ENCODE data around the gene GSTT2. TPM values are rescaled to one million over a fixed set of nuclear protein-coding genes. Genes with fewer than 3 reads are reported as not detected.

The GSTT2 gene
- total and polyA plus RNA-seq, 2 experiments from 2014 or later = 0.44 TPM; not detected in 1

- no peak for TF ChIP-seq ZNF462 (CRISPR knock-in tag; IDR thresholded peaks at IDR 0.05)
- no peak for TF ChIP-seq ZNF114 (CRISPR knock-in tag; IDR thresholded peaks at IDR 0.05)
Measured at GRCh38 chr22:23938328-23939016, 41.5 kb upstream of the GSTT2 start (continued).

GRCh38 chr22:23939017-23939357 lies 40.9 kb upstream of the GSTT2 start:
- no peak overlapping the region for H3K4me2 ChIP-seq
- H2AFZ ChIP-seq = no peak overlapping the region
- TF ChIP-seq CTCF (conservative IDR thresholded peaks at IDR 0.05; ENCODE audit: low read depth in 2 of 2) (no peak), EZH2 (IDR thresholded peaks at IDR 0.05; ENCODE audit: low read depth, unreplicated experiment) (no peak), STAT1 (IDR thresholded peaks at IDR 0.05; ENCODE audit: unreplicated experiment) (no peak), ETS1 (IDR thresholded peaks at IDR 0.05) (no peak), ZNF331 (CRISPR knock-in tag; IDR thresholded peaks at IDR 0.05; ENCODE audit: low read depth) (no peak), ZNF114 (CRISPR knock-in tag; IDR thresholded peaks at IDR 0.05) (no peak), REST (IDR thresholded peaks at IDR 0.05; ENCODE audit: unreplicated experiment) (no peak), JUNB (IDR thresholded peaks at IDR 0.05; ENCODE audit: unreplicated experiment) (no peak), EZH2phosphoT487 (IDR thresholded peaks at IDR 0.05; ENCODE audit: unreplicated experiment) (no peak), NANOG (IDR thresholded peaks at IDR 0.05; ENCODE audit: borderline replicate concordance) (no peak)

More at GRCh38 chr22:23939017-23939357, 40.9 kb upstream of the GSTT2 start:
- Histone ChIP-seq H3K27ac (ENCODE audit: low read depth) (no peak overlapping the region), H3F3A (replicated peaks; ENCODE audit: low read depth) (no peaks in the 10 kb centered on the region), H3K4me1 (ENCODE audit: insufficient read depth) (no peaks in the 10 kb centered on the region), H4K20me1 (replicated peaks; ENCODE audit: insufficient read depth) (no peaks in the 10 kb centered on the region), H3K4me3 (no peak overlapping the region), H3K9me2 (ENCODE audit: insufficient read depth) (no peaks in the 10 kb centered on the region), H3K27me3 (ENCODE audit: insufficient read depth) (no peaks in the 10 kb centered on the region), H3K79me2 (replicated peaks; ENCODE audit: insufficient read depth) (no peaks in the 10 kb centered on the region), H3K36me3 (ENCODE audit: insufficient read depth) (no peaks in the 10 kb centered on the region)
- H3K4me1 Mint-ChIP-seq = no peaks in the 10 kb centered on the region
- no peaks in the 10 kb centered on the region for H3K36me3 Mint-ChIP-seq (ENCODE audit: low read depth)
- peaks cover 1% of the 10 kb centered on the region for H3K27me3 Mint-ChIP-seq (ENCODE audit: insufficient read depth, low read depth, poor library complexity)
- H3K27ac Mint-ChIP-seq = no peak overlapping the region
- DNase-seq (ENCODE audit: low spot score) (no peak), ATAC-seq (no peak)
- H3K9me3 Mint-ChIP-seq = no peaks in the 10 kb centered on the region
- no peak overlapping the region for H3K4me3 Mint-ChIP-seq

Measured in GM23338 (cell line).